PC-3 (cell line): ENCODE results near the gene TUBGCP5.

ENCODE experiments used
- CTCF ChIP-seq: fragments of 300-600 bp; sonication (generic); conservative IDR thresholded peaks from 2 replicates; pipeline ENCODE4 v1.5.1; 2017; ENCODE audit warnings: antibody characterized with exemption, low read depth, mild to moderate bottlenecking, low read length
- EZH2 ChIP-seq: fragments of 300-600 bp; sonication (generic); IDR thresholded peaks from one replicate; pipeline ENCODE4 v1.6.1; 2017; ENCODE audit warnings: antibody characterized with exemption, mild to moderate bottlenecking, low read length; ENCODE audit not compliant: unreplicated experiment

- TF ChIP-seq CTCF (no peak), EZH2 (no peak)
Observed at GRCh38 chr15:22980189-22981050, 58.9 kb downstream of the TUBGCP5 start, which contains the start of gene CYFIP1.
